Osteoblast (primary cell): ENCODE measurements around the gene CENPU. TPM values are rescaled to one million over a fixed set of nuclear protein-coding genes. Genes with fewer than 3 reads are reported as not detected.

Experiments used
- DNase-seq: peaks from one replicate; pipeline ENCODE4 v3.0.0; 2011; ENCODE audit warnings: low spot score, mixed read lengths; ENCODE audit not compliant: insufficient read length; ENCODE audit errors: missing footprints
- H2AFZ ChIP-seq: 2 replicates; pipeline ENCODE4 v1.6.0; 2011; ENCODE audit warnings: mild to moderate bottlenecking, low read length
- H3K27ac ChIP-seq: 2 replicates; pipeline ENCODE4 v1.5.1; 2011; ENCODE audit warnings: mild to moderate bottlenecking, low read depth, low read length, moderate library complexity
- H3K27me3 ChIP-seq: 2 replicates; pipeline ENCODE4 v1.6.0; 2012; ENCODE audit warnings: mild to moderate bottlenecking, control low read depth, inconsistent platforms, low read length, moderate library complexity; ENCODE audit not compliant: insufficient read depth
- H3K36me3 ChIP-seq: 2 replicates; pipeline ENCODE4 v1.5.1; 2011; ENCODE audit warnings: mild to moderate bottlenecking, low read length, control low read depth, moderate library complexity; ENCODE audit not compliant: insufficient read depth
- H3K4me1 ChIP-seq: 2 replicates; pipeline ENCODE4 v1.5.1; 2011; ENCODE audit warnings: mild to moderate bottlenecking, low read length, control low read depth, moderate library complexity; ENCODE audit not compliant: insufficient read depth
- H3K4me2 ChIP-seq: 2 replicates; pipeline ENCODE4 v1.6.0; 2011; ENCODE audit warnings: mild to moderate bottlenecking, low read length; ENCODE audit not compliant: insufficient read depth
- H3K4me3 ChIP-seq: fragments of 200-600 bp; sonication (generic); 3 replicates; pipeline ENCODE4 v1.5.1; 2012; ENCODE audit warnings: mild to moderate bottlenecking, low read length, inconsistent platforms; ENCODE audit not compliant: insufficient read depth
- H3K79me2 ChIP-seq: 2 replicates; pipeline ENCODE4 v1.6.0; 2012; ENCODE audit warnings: mild to moderate bottlenecking, low read length, control low read depth, inconsistent platforms; ENCODE audit not compliant: insufficient read depth
- H3K9me3 ChIP-seq: 2 replicates; pipeline ENCODE4 v1.5.1; 2011; ENCODE audit warnings: low read depth, low read length, control low read depth
- H4K20me1 ChIP-seq: 2 replicates; pipeline ENCODE4 v1.6.0; 2012; ENCODE audit warnings: mild to moderate bottlenecking, low read length, control low read depth; ENCODE audit not compliant: insufficient read depth
- CTCF ChIP-seq: IDR thresholded peaks from 2 replicates; pipeline ENCODE4 v1.5.1; 2011; ENCODE audit warnings: mild to moderate bottlenecking, low read depth, low read length, moderate library complexity; ENCODE audit errors: extremely low read depth
- total RNA-seq: library from RNA; depleted of rRNA; stranded (reverse); fragments of >200 nt; gene quantifications from 2 replicates; pipeline ENCODE4 v1.2.3, GENCODE V29; 2012

Gene CENPU
- total RNA-seq, 1 donor = 5.1 TPM

GRCh38 chr4:184671101-184671500, 62.8 kb downstream of the CENPU start:
- TF ChIP-seq CTCF = no peak
- no peaks in the 10 kb centered on the region for H3K79me2 ChIP-seq
- no peak for DNase-seq

DNA sequence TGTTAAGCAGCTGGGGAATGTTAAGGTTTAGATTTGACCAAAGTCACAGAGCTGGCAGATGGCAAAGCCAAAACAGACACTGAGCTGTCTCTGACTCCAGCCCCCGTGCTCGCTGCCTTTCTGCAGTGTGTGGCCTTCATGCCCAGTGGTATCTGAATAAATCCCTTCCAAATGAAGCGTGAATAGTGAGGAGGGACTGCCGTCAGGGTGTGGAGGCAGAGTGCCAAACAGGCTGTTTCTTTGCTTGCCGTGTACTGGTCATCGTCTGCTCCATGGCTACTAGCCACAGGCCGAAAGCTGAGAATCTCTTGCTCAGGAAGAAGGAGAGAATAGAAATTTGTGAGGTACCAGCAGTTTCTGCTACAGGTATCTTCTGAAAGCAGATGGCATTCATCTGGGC, 64.6 kb downstream of the CENPU start:
- H3K36me3 ChIP-seq = peaks cover 8% of the 10 kb centered on the region
- no peak overlapping the region for H3K4me2 ChIP-seq
- no peaks in the 10 kb centered on the region for H3K79me2 ChIP-seq
- no peak overlapping the region for H3K4me3 ChIP-seq
- no peak overlapping the region for H3K27ac ChIP-seq
- H2AFZ ChIP-seq = no peak overlapping the region
- DNase-seq = no peak
- H3K9me3 ChIP-seq = no peaks in the 10 kb centered on the region
- no peaks in the 10 kb centered on the region for H4K20me1 ChIP-seq
- no peaks in the 10 kb centered on the region for H3K27me3 ChIP-seq
- H3K4me1 ChIP-seq = no peaks in the 10 kb centered on the region
- no peak for TF ChIP-seq CTCF

More at GRCh38 chr4:184671101-184671500, 62.8 kb downstream of the CENPU start:
- Histone ChIP-seq H2AFZ (no peak overlapping the region), H3K27me3 (no peaks in the 10 kb centered on the region), H3K4me1 (no peaks in the 10 kb centered on the region), H3K4me3 (no peak overlapping the region), H3K4me2 (no peak overlapping the region), H3K36me3 (peaks cover 8% of the 10 kb centered on the region), H3K9me3 (no peaks in the 10 kb centered on the region), H4K20me1 (no peaks in the 10 kb centered on the region), H3K27ac (no peak overlapping the region)

DNA sequence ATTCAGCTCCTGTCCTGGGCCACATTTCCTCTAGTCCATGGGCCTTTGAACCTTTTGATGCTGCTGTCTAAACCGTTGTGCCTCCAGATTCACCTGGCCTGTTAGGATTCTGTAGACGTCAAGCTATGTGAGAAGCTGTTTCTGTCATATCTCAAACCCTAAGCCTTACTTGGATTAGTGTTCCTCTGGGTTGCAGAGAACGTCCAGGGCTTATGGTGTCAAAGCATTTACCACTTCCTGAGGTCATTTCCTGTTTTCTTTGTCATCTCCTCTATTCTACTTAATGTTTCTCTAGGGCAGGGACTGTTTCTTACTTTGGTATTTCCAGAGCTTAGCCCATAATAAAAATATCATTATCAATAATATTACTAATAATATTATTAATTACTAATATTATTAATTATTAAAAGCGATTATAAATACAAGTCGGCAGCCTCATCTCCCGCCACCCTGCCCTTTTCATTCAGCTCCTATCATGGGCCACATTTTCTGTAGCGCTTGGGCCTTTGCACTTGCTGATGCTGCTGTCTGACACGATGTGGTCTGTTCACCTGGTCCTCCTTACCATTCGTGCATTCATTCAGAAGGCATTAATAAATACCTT, 65.3 kb downstream of the CENPU start:
- TF ChIP-seq CTCF = no peak
- Histone ChIP-seq H3K27ac (no peak overlapping the region), H3K4me2 (no peak overlapping the region), H4K20me1 (no peaks in the 10 kb centered on the region), H3K27me3 (no peaks in the 10 kb centered on the region), H3K79me2 (no peaks in the 10 kb centered on the region), H3K9me3 (no peaks in the 10 kb centered on the region), H3K36me3 (peaks cover 8% of the 10 kb centered on the region), H2AFZ (no peak overlapping the region), H3K4me1 (no peaks in the 10 kb centered on the region), H3K4me3 (no peak overlapping the region)
- DNase-seq = no peak

DNA sequence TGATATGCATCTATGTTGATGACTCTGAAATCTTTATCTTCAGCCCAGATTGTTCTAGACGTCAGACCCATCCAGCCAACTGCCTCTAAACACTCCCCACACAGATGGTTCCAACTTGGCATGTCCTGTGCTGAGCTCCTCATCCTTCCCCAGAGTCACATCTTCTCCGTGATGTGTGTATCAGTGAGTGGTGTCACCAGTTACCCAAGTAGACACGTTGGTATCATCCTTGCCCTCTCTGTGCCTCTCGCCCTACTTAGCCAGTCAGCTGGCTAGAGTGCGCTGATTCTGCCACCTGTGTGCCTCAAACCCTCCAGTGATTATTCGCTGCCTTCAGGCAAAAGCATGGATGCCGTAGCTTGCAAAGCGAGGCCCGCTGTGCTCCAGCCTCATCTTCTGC, 65.8 kb downstream of the CENPU start:
- H3K27me3 ChIP-seq = no peaks in the 10 kb centered on the region
- no peak for TF ChIP-seq CTCF
- no peak overlapping the region for H3K4me2 ChIP-seq

More for the DNA sequence above, 65.8 kb downstream of the CENPU start:
- Histone ChIP-seq H2AFZ (no peak overlapping the region), H3K4me3 (no peak overlapping the region), H3K9me3 (no peaks in the 10 kb centered on the region), H3K79me2 (no peaks in the 10 kb centered on the region), H3K27ac (no peak overlapping the region), H3K36me3 (peaks cover 8% of the 10 kb centered on the region), H4K20me1 (no peaks in the 10 kb centered on the region), H3K4me1 (no peaks in the 10 kb centered on the region)
- DNase-seq = no peak
